Left ventricle myocardium inferior (tissue), 1 donor: ENCODE measurements around the gene SLC35B3. TPM values are rescaled to one million over a fixed set of nuclear protein-coding genes. Genes with fewer than 3 reads are reported as not detected.
"Not testable (repeated sequence)": the region's sequence is repeated elsewhere in the genome, so short reads cannot be mapped to it uniquely, and the experiment has no call there.

ENCODE experiments used
- DNase-seq: peaks from one replicate; pipeline ENCODE4 v3.0.0-alpha.2; 2020
- H3K27ac ChIP-seq: fragments of 200-600 bp; replicated peaks from 2 replicates; pipeline ENCODE4 v1.8.0; 2021
- H3K27me3 ChIP-seq: fragments of 200-600 bp; 2 replicates; pipeline ENCODE4 v1.8.0; 2021; ENCODE audit warnings: low read depth
- H3K36me3 ChIP-seq: fragments of 200-600 bp; 2 replicates; pipeline ENCODE4 v1.8.0; 2021
- H3K4me1 ChIP-seq: fragments of 200-600 bp; 2 replicates; pipeline ENCODE4 v1.8.0; 2021
- H3K4me3 ChIP-seq: fragments of 200-600 bp; 2 replicates; pipeline ENCODE4 v1.8.0; 2021; ENCODE audit warnings: mild to moderate bottlenecking, moderate library complexity
- H3K9me3 ChIP-seq: fragments of 200-600 bp; replicated peaks from 2 replicates; pipeline ENCODE4 v1.8.0; 2021
- CTCF ChIP-seq: fragments of 200-600 bp; IDR thresholded peaks from 2 replicates; pipeline ENCODE4 v1.8.0; 2021; ENCODE audit warnings: antibody characterized with exemption, mild to moderate bottlenecking, borderline replicate concordance
- intact Hi-C: fragments of 100-400 bp; cut with micrococcal nuclease; formaldehyde crosslinking; loops from one replicate; pipeline ENCODE4 v1.11.0; 2022
- total RNA-seq: library from RNA; stranded (reverse); fragmentation: NEBNext Ultra II Directional; extraction: Animal tissue kit (Norgen Biotek cat#: 25700); gene quantifications from one replicate; pipeline ENCODE4 v1.2.1, GENCODE V29; 2021
- donor health status: DM: no; HTN: yes; CAD: no; lungs with severe emphysema.

Gene SLC35B3
- total RNA-seq, 1 donor from 2014 or later = 6.8 TPM

GRCh38 chr6:8415280-8415679 lies 20.1 kb downstream of the SLC35B3 start:
- TF ChIP-seq CTCF = no peak
- DNase-seq = no peak
- Histone ChIP-seq H3K27ac (no peak overlapping the region), H3K4me3 (no peak overlapping the region), H3K36me3 (peaks cover 95% of the 10 kb centered on the region), H3K4me1 (no peaks in the 10 kb centered on the region), H3K27me3 (no peaks in the 10 kb centered on the region), H3K9me3 (no peaks in the 10 kb centered on the region)
- intact Hi-C loops = no loop called here

- H3K36me3 ChIP-seq = peaks cover 95% of the 10 kb centered on the region
- no peaks in the 10 kb centered on the region for H3K27me3 ChIP-seq
- no peak for DNase-seq
- no peaks in the 10 kb centered on the region for H3K9me3 ChIP-seq
- no peaks in the 10 kb centered on the region for H3K4me1 ChIP-seq
- H3K4me3 ChIP-seq = no peak overlapping the region
- H3K27ac ChIP-seq = no peak overlapping the region
- TF ChIP-seq CTCF = no peak
- intact Hi-C loops = no loop called here
Observed at GRCh38 chr6:8414844-8415243, 20.5 kb downstream of the SLC35B3 start.

- H3K4me3 ChIP-seq, H3K4me1 ChIP-seq, H3K9me3 ChIP-seq, DNase-seq, H3K27ac ChIP-seq, intact Hi-C loops, H3K27me3 ChIP-seq: not testable (repeated sequence)
- peaks cover 26% of the 10 kb centered on the region for H3K36me3 ChIP-seq
Observed at GRCh38 chr6:8405946-8406345, 29.4 kb downstream of the SLC35B3 start.

GRCh38 chr6:8402546-8402945 lies 32.8 kb downstream of the SLC35B3 start:
- Histone ChIP-seq H3K27ac (no peak overlapping the region), H3K4me3 (no peak overlapping the region), H3K27me3 (no peaks in the 10 kb centered on the region), H3K36me3 (peaks cover 3% of the 10 kb centered on the region), H3K9me3 (peaks cover 7% of the 10 kb centered on the region), H3K4me1 (no peaks in the 10 kb centered on the region)
- DNase-seq = no peak
- TF ChIP-seq CTCF = no peak
- intact Hi-C loops = no loop called here

- no peaks in the 10 kb centered on the region for H3K4me1 ChIP-seq
- no peak overlapping the region for H3K27ac ChIP-seq
- H3K9me3 ChIP-seq = peaks cover 5% of the 10 kb centered on the region
- H3K36me3 ChIP-seq = peaks cover 3% of the 10 kb centered on the region
- TF ChIP-seq CTCF = no peak
- no peak for DNase-seq
- H3K27me3 ChIP-seq = no peaks in the 10 kb centered on the region
- intact Hi-C loops = no loop called here
- H3K4me3 ChIP-seq = no peak overlapping the region
Observed at GRCh38 chr6:8400663-8401062, 34.7 kb downstream of the SLC35B3 start.

- no peak for DNase-seq
- Histone ChIP-seq H3K27me3 (no peaks in the 10 kb centered on the region), H3K4me1 (no peaks in the 10 kb centered on the region), H3K9me3 (no peaks in the 10 kb centered on the region), H3K36me3 (no peaks in the 10 kb centered on the region), H3K27ac (no peak overlapping the region), H3K4me3 (no peak overlapping the region)
- intact Hi-C loops = no loop called here
- TF ChIP-seq CTCF = no peak
Observed at GRCh38 chr6:8392569-8392968, 42.8 kb downstream of the SLC35B3 start.
